Measurements from ENCODE around the gene DYNC2H1.

- TF ChIP-seq POLR2A (IDR thresholded peaks at IDR 0.05) = no peak
- TF ChIP-seq, protein P1, sequence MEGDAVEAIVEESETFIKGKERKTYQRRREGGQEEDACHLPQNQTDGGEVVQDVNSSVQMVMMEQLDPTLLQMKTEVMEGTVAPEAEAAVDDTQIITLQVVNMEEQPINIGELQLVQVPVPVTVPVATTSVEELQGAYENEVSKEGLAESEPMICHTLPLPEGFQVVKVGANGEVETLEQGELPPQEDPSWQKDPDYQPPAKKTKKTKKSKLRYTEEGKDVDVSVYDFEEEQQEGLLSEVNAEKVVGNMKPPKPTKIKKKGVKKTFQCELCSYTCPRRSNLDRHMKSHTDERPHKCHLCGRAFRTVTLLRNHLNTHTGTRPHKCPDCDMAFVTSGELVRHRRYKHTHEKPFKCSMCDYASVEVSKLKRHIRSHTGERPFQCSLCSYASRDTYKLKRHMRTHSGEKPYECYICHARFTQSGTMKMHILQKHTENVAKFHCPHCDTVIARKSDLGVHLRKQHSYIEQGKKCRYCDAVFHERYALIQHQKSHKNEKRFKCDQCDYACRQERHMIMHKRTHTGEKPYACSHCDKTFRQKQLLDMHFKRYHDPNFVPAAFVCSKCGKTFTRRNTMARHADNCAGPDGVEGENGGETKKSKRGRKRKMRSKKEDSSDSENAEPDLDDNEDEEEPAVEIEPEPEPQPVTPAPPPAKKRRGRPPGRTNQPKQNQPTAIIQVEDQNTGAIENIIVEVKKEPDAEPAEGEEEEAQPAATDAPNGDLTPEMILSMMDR (IDR thresholded peaks at IDR 0.05) = no peak
These were observed 411.6 kb downstream of the DYNC2H1 start for GRCh38 chr11:103520792-103521191.
